Uterus (tissue), 2 donors: ENCODE data around the gene TRAPPC11.

ENCODE experiments used
- CTCF ChIP-seq, 4 experiments: fragments of 200-600 bp in 2 of 4; fragments of 450-650 bp in 2 of 4; sonication (generic) in 2 of 4; IDR thresholded peaks; one replicate each; pipeline ENCODE4 v1.5.1; 2016 to 2019; ENCODE audit warnings: antibody characterized with exemption in 4 of 4, mild to moderate bottlenecking in 2 of 4, moderate library complexity in 1 of 4
- POLR2A ChIP-seq, 2 donors: fragments of 450-650 bp; IDR thresholded peaks; one replicate each; pipeline ENCODE4 v1.6.1; 2016; ENCODE audit warnings: antibody characterized with exemption in 2 of 2, mild to moderate bottlenecking in 1 of 2, moderate library complexity in 1 of 2

GRCh38 chr4:183723561-183724228 is 64.6 kb downstream of the TRAPPC11 start:
- TF ChIP-seq CTCF (IDR thresholded peaks at IDR 0.05) (no peak), POLR2A (IDR thresholded peaks at IDR 0.05) (no peak)
